Measurements from ENCODE around the gene ACSL1. TPM values are rescaled to one million over a fixed set of nuclear protein-coding genes. Genes with fewer than 3 reads are reported as not detected.

Gene ACSL1
- total RNA-seq, 1 experiment from 2014 or later = 12.5 TPM

GRCh38 chr4:184812199-184812542 is 13.6 kb downstream of the ACSL1 start:
- H3K4me3 ChIP-seq (replicated peaks in 1 of 2; ENCODE audit: low read depth in 1 of 2, low read length in 2 of 2) = no peak overlapping the region
- ChIA-PET RAD21 (ENCODE audit: low non-redundant PET in 1 of 2, low total read pairs in 2 of 2, uncharacterized antibody in 2 of 2, unreplicated experiment in 2 of 2) (no interaction called here), POLR2A (no interaction called here), CTCF (no interaction called here)
- no peak overlapping the region for H3K4me2 ChIP-seq (ENCODE audit: low read length)
- no peak overlapping the region for H2AFZ ChIP-seq (ENCODE audit: low read depth, low read length, poor library complexity, severe bottlenecking)
- H3K27me3 ChIP-seq (ENCODE audit: insufficient read depth, low read length) = no peaks in the 10 kb centered on the region
- peaks cover 40% of the 10 kb centered on the region in 2 experiments for H3K4me1 ChIP-seq (ENCODE audit: control insufficient read depth in 1 of 2, insufficient read depth in 2 of 2, low read length in 2 of 2)
- DNase-seq (ENCODE audit: low read depth, low spot score) = no peak
- H3K27ac ChIP-seq (ENCODE audit: low read depth, low read length) = no peak overlapping the region
- H3K9ac ChIP-seq (ENCODE audit: low read length) = no peak overlapping the region
- ATAC-seq = no peak
- no TSS peak for BruUV-seq (replicated peaks)
- no peak for TF ChIP-seq JUND (IDR thresholded peaks at IDR 0.05)
- TF ChIP-seq EZH2 (IDR thresholded peaks at IDR 0.05) = no peak
- no peak for TF ChIP-seq POLR2A (IDR thresholded peaks at IDR 0.05; ENCODE audit: borderline replicate concordance, extremely low read depth, insufficient read depth, insufficient read length)
- TF ChIP-seq CTCF (IDR thresholded peaks at IDR 0.05 in 2 of 3, conservative IDR thresholded peaks at IDR 0.05 in 1 of 3; ENCODE audit: borderline replicate concordance in 1 of 3, insufficient read depth in 1 of 3, low read depth in 2 of 3, low read length in 2 of 3) = no peak
- no peak for TF ChIP-seq MAX (IDR thresholded peaks at IDR 0.05)
- TF ChIP-seq ZFX (IDR thresholded peaks at IDR 0.05) = no peak
- TF ChIP-seq REST (IDR thresholded peaks at IDR 0.05; ENCODE audit: low read depth) = no peak
- TF ChIP-seq RAD21 (IDR thresholded peaks at IDR 0.05; ENCODE audit: low read depth) = no peak
- no peak for TF ChIP-seq SRF (IDR thresholded peaks at IDR 0.05; ENCODE audit: low read depth)
- TF ChIP-seq ZBTB33 (IDR thresholded peaks at IDR 0.05; ENCODE audit: extremely low read depth, insufficient replicate concordance, low read length) = no peak
- H4K20me1 ChIP-seq (ENCODE audit: insufficient read depth) = no peaks in the 10 kb centered on the region
- intact Hi-C loops (cut with micrococcal nuclease) = no loop called here
- 0 out of 2 replicates have a peak, but pooled peaks cover 4% of the 10 kb centered on the region for H3K79me2 ChIP-seq (ENCODE audit: insufficient read depth, low read length)
- no peaks in the 10 kb centered on the region for H3K9me3 ChIP-seq (ENCODE audit: control insufficient read depth in 1 of 2, insufficient read depth in 1 of 2, low read depth in 1 of 2, low read length in 2 of 2)
- no peaks in the 10 kb centered on the region for H3K9me2 ChIP-seq (ENCODE audit: insufficient read depth)
- H3K36me3 ChIP-seq (ENCODE audit: control insufficient read depth in 1 of 2, insufficient read depth in 2 of 2, low read length in 2 of 2) = no peaks in the 10 kb centered on the region
